Prostate gland (tissue), 2 donors: ENCODE results near the gene ARAP2. TPM values are rescaled to one million over a fixed set of nuclear protein-coding genes. Genes with fewer than 3 reads are reported as not detected.

Experiments
- DNase-seq: peaks from one replicate; pipeline ENCODE4 v3.0.0-alpha.2; 2019; ENCODE audit warnings: low spot score
- H3K27ac ChIP-seq, 2 donors: fragments of 200-600 bp; sonication (generic); 2 replicates each; pipeline ENCODE4 v1.5.1; 2017 to 2019
- H3K27me3 ChIP-seq: fragments of 200-600 bp; sonication (generic); replicated peaks from 2 replicates; pipeline ENCODE4 v1.5.1; 2019; ENCODE audit not compliant: insufficient read depth
- H3K36me3 ChIP-seq, 2 donors: fragments of 200-600 bp; sonication (generic); 1 replicate in 1 of 2; 2 replicates in 1 of 2; pipeline versions ENCODE4 v1.5.1 to v1.8.1; 2017 to 2019
- H3K4me1 ChIP-seq: fragments of 200-600 bp; sonication (generic); replicated peaks from 2 replicates; pipeline ENCODE4 v1.5.1; 2019
- H3K4me3 ChIP-seq, 2 donors: fragments of 200-600 bp; sonication (generic); 2 replicates each; pipeline ENCODE4 v1.5.1; 2017 to 2019
- H3K9me3 ChIP-seq: fragments of 200-600 bp; sonication (generic); 2 replicates; pipeline ENCODE4 v1.5.1; 2017
- POLR2A ChIP-seq: fragments of 450-650 bp; IDR thresholded peaks from one replicate; pipeline ENCODE4 v1.6.1; 2016; ENCODE audit warnings: antibody characterized with exemption, mild to moderate bottlenecking
- POLR2AphosphoS5 ChIP-seq: sonication (generic); formaldehyde crosslinking; IDR thresholded peaks from one replicate; pipeline ENCODE4 v1.6.1; 2017; ENCODE audit warnings: antibody characterized with exemption
- WGBS: methylation state at CpG from one replicate; pipeline ENCODE4 v1.1.5; 2018; 5-methylcytosine and 5-hydroxymethylcytosine counted together
- intact Hi-C: fragments of 100-400 bp; cut with DNase I; formaldehyde crosslinking; loops from one replicate; pipeline ENCODE4 v1.14.2; 2022
- total RNA-seq, 2 donors: library from RNA; depleted of rRNA; stranded (reverse); fragments of >200 nt; gene quantifications; one replicate each; pipeline ENCODE4 v1.1.0, GENCODE V29; 2016
- TF ChIP-seq, protein P1 (sequence below), 4 experiments: fragments of 200-600 bp in 2 of 4; fragments of 450-650 bp in 2 of 4; sonication (generic) in 2 of 4; IDR thresholded peaks; 1 replicate in 3 of 4; 2 replicates in 1 of 4; pipeline ENCODE4 v1.5.1; 2016 to 2019; ENCODE audit warnings: antibody characterized with exemption in 4 of 4, mild to moderate bottlenecking in 2 of 4, moderate library complexity in 2 of 4

Gene ARAP2
- total RNA-seq, 2 donors from 2014 or later = 10.3 to 97.8 TPM

- no peak for DNase-seq
- WGBS = 54% methylated on average over 2 of the region's 2 CpGs
- intact Hi-C loops = no loop called here
Measured at GRCh38 chr4:36172656-36173055, 71.7 kb downstream of the ARAP2 start.

DNA sequence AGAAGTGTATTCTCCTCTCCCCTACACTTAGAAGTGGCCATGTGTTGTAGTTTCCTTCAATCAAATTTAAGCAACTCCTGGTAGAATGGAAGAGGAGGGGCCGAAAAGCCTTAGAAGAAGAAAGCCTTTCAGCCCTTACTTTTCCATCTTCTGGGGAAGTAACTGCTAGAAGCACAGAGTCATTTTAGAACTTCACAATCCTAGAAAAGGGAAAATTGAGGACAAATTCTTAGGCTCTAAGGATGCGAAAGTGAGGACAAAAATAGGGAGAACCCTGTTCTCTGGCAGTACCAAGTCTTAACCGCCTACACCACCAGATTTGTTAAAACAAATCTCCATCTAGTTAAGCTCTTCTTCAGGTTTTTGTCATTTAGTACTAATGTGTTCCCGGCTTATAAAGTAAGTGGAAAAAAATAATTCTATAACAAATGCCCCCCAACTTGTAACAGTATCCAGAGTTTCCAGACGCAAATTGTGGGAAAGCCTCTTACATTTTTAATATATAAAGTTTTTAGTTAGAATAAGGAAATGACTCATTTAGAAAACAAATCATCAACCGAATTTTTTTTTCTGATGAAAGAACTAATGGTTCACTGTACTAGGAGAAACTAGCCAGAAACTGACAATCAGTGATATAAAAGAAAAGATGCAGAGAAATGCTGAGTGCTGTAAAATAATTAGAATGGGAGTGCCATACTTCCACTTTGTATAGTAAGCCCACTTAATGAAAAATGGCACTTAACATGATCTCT is 76.0 kb downstream of the ARAP2 start:
- Histone ChIP-seq H3K4me1 (no peaks in the 10 kb centered on the region), H3K4me3 (no peak overlapping the region), H3K27me3 (no peaks in the 10 kb centered on the region), H3K36me3 (no peaks in the 10 kb centered on the region), H3K27ac (no peak overlapping the region), H3K9me3 (no peaks in the 10 kb centered on the region)
- WGBS = 90% methylated on average over 6 of the region's 6 CpGs
- intact Hi-C loops = no loop called here
- no peak for DNase-seq
- TF ChIP-seq, protein P1, sequence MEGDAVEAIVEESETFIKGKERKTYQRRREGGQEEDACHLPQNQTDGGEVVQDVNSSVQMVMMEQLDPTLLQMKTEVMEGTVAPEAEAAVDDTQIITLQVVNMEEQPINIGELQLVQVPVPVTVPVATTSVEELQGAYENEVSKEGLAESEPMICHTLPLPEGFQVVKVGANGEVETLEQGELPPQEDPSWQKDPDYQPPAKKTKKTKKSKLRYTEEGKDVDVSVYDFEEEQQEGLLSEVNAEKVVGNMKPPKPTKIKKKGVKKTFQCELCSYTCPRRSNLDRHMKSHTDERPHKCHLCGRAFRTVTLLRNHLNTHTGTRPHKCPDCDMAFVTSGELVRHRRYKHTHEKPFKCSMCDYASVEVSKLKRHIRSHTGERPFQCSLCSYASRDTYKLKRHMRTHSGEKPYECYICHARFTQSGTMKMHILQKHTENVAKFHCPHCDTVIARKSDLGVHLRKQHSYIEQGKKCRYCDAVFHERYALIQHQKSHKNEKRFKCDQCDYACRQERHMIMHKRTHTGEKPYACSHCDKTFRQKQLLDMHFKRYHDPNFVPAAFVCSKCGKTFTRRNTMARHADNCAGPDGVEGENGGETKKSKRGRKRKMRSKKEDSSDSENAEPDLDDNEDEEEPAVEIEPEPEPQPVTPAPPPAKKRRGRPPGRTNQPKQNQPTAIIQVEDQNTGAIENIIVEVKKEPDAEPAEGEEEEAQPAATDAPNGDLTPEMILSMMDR (IDR thresholded peaks at IDR 0.05) = no peak
- TF ChIP-seq POLR2AphosphoS5 (no peak), POLR2A (no peak)

More at GRCh38 chr4:36172656-36173055, 71.7 kb downstream of the ARAP2 start:
- no peaks in the 10 kb centered on the region for H3K27me3 ChIP-seq
- TF ChIP-seq, protein P1 (IDR thresholded peaks at IDR 0.05) = no peak
- TF ChIP-seq POLR2A (no peak), POLR2AphosphoS5 (no peak)
- no peaks in the 10 kb centered on the region for H3K9me3 ChIP-seq
- no peak overlapping the region for H3K27ac ChIP-seq
- no peak overlapping the region for H3K4me3 ChIP-seq
- H3K4me1 ChIP-seq = no peaks in the 10 kb centered on the region
- no peaks in the 10 kb centered on the region for H3K36me3 ChIP-seq

GRCh38 chr4:36165631-36166005 is 78.7 kb downstream of the ARAP2 start:
- H3K27me3 ChIP-seq = no peaks in the 10 kb centered on the region
- no peak overlapping the region for H3K4me3 ChIP-seq
- no peaks in the 10 kb centered on the region for H3K4me1 ChIP-seq
- 66% methylated on average over 2 of the region's 2 CpGs for WGBS
- intact Hi-C loops = no loop called here
- DNase-seq = no peak
- H3K9me3 ChIP-seq = no peaks in the 10 kb centered on the region
- TF ChIP-seq POLR2AphosphoS5 (no peak), POLR2A (no peak)
- TF ChIP-seq, protein P1 (IDR thresholded peaks at IDR 0.05) = no peak
- H3K36me3 ChIP-seq = no peaks in the 10 kb centered on the region
- H3K27ac ChIP-seq = no peak overlapping the region

DNA sequence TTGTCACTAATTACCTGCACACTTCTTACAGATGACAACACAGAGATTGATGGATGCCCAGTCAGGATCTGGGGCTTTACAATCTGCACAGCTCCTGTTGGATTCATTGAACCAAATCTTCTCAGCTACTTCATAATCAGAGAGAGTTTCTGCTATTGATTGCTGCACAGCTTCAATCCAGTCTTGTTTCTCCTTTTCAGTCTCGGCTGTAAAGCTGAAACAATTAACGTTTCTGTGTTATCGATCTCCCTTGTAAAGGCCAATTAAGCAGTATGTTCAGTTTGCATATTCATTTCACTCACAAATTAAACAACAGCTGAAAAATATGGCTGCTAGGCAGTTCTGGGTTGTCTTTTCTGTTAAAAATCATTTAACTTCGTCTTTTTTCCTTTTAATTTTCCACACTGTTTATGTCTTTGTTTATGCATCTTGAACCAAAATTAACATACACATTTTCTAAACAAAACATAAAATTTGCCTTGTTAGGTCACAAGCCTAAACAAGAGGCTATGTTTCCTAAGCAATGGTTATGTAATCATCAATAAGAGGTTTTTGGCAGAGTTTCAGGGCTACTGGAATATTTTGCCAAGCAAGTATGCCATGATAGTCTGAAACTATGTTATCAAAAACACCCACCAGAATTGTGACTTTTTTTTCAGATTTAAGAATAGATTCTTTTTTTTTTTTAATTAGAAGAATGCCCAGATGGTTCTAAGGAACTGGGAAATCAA is 79.2 kb downstream of the ARAP2 start:
- Histone ChIP-seq H3K36me3 (no peaks in the 10 kb centered on the region), H3K9me3 (no peaks in the 10 kb centered on the region), H3K4me3 (no peak overlapping the region), H3K27ac (no peak overlapping the region), H3K4me1 (no peaks in the 10 kb centered on the region), H3K27me3 (no peaks in the 10 kb centered on the region)
- no peak for TF ChIP-seq POLR2AphosphoS5
- intact Hi-C loops = no loop called here
- DNase-seq = no peak
- WGBS = 80% methylated on average over 4 of the region's 4 CpGs

- no peak overlapping the region for H3K27ac ChIP-seq
- intact Hi-C loops = no loop called here
- no peak for DNase-seq
- H3K27me3 ChIP-seq = no peaks in the 10 kb centered on the region
- H3K4me1 ChIP-seq = no peaks in the 10 kb centered on the region
- H3K9me3 ChIP-seq = no peaks in the 10 kb centered on the region
- WGBS = 72% methylated on average over 3 of the region's 3 CpGs
- no peaks in the 10 kb centered on the region for H3K36me3 ChIP-seq
- TF ChIP-seq POLR2A (no peak), POLR2AphosphoS5 (no peak)
- TF ChIP-seq, protein P1 (IDR thresholded peaks at IDR 0.05) = no peak
- H3K4me3 ChIP-seq = no peak overlapping the region
Measured at GRCh38 chr4:36163198-36163597, 81.1 kb downstream of the ARAP2 start.
